Measurements from ENCODE around the gene SPEF2.

Gene SPEF2

DNA sequence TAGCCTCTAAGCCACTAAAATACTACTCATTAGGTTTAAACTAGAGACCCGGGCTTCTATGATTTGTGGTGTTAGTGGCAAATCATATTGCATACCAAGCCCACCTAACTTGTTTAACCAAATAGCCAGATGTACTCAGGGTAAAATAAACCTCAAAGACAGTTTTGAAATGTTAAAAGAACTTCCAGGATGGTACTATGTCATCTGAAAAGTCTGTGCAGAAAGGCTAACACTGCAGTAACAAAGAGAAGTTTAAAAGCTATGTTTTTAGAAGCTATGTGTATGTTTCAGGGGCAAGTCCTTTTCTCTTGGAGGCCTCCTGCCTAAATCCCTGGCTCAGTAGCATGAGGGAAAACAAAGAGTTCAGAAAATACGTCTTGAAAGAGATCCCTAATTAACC, 154.2 kb downstream of the SPEF2 start (continued):
- TF ChIP-seq, protein P1, sequence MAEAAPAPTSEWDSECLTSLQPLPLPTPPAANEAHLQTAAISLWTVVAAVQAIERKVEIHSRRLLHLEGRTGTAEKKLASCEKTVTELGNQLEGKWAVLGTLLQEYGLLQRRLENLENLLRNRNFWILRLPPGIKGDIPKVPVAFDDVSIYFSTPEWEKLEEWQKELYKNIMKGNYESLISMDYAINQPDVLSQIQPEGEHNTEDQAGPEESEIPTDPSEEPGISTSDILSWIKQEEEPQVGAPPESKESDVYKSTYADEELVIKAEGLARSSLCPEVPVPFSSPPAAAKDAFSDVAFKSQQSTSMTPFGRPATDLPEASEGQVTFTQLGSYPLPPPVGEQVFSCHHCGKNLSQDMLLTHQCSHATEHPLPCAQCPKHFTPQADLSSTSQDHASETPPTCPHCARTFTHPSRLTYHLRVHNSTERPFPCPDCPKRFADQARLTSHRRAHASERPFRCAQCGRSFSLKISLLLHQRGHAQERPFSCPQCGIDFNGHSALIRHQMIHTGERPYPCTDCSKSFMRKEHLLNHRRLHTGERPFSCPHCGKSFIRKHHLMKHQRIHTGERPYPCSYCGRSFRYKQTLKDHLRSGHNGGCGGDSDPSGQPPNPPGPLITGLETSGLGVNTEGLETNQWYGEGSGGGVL (tag by site-specific recombination; IDR thresholded peaks at IDR 0.05) = no peak

GRCh38 chr5:35773967-35774366, 156.3 kb downstream of the SPEF2 start:
- Histone ChIP-seq H3K9me3 (ENCODE audit: control insufficient read depth, insufficient read depth, low read depth, low read length) (no peaks in the 10 kb centered on the region), H3K4me3 (ENCODE audit: low read depth, low read length) (no peak overlapping the region), H3K36me3 (ENCODE audit: control insufficient read depth in 2 of 2, insufficient read depth in 1 of 2, low read length in 2 of 2) (no peaks in the 10 kb centered on the region), H3K27ac (ENCODE audit: extremely low read depth, low read depth, low read length) (no peak overlapping the region), H3K4me1 (ENCODE audit: control insufficient read depth, insufficient read depth, low read length) (no peaks in the 10 kb centered on the region)
- TF ChIP-seq ZNF777 (tag by site-specific recombination; IDR thresholded peaks at IDR 0.05; ENCODE audit: borderline replicate concordance) (no peak), ZNF138 (tag by site-specific recombination; IDR thresholded peaks at IDR 0.05; ENCODE audit: borderline replicate concordance) (no peak), ZNF747 (tag by site-specific recombination; IDR thresholded peaks at IDR 0.05) (no peak), KLF16 (tag by site-specific recombination; IDR thresholded peaks at IDR 0.05) (no peak), ZNF211 (tag by site-specific recombination; IDR thresholded peaks at IDR 0.05; ENCODE audit: low read depth) (no peak), PRDM2 (tag by site-specific recombination; IDR thresholded peaks at IDR 0.05; ENCODE audit: borderline replicate concordance) (no peak), ZNF24 (tag by site-specific recombination; IDR thresholded peaks at IDR 0.05) (no peak), ZBTB17 (tag by site-specific recombination; IDR thresholded peaks at IDR 0.05) (no peak), KLF10 (tag by site-specific recombination; IDR thresholded peaks at IDR 0.05) (no peak)
- TF ChIP-seq, protein P2, sequence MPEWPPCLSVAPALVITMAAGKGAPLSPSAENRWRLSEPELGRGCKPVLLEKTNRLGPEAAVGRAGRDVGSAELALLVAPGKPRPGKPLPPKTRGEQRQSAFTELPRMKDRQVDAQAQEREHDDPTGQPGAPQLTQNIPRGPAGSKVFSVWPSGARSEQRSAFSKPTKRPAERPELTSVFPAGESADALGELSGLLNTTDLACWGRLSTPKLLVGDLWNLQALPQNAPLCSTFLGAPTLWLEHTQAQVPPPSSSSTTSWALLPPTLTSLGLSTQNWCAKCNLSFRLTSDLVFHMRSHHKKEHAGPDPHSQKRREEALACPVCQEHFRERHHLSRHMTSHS (tag by site-specific recombination; IDR thresholded peaks at IDR 0.05) = no peak
- TF ChIP-seq, protein P3, sequence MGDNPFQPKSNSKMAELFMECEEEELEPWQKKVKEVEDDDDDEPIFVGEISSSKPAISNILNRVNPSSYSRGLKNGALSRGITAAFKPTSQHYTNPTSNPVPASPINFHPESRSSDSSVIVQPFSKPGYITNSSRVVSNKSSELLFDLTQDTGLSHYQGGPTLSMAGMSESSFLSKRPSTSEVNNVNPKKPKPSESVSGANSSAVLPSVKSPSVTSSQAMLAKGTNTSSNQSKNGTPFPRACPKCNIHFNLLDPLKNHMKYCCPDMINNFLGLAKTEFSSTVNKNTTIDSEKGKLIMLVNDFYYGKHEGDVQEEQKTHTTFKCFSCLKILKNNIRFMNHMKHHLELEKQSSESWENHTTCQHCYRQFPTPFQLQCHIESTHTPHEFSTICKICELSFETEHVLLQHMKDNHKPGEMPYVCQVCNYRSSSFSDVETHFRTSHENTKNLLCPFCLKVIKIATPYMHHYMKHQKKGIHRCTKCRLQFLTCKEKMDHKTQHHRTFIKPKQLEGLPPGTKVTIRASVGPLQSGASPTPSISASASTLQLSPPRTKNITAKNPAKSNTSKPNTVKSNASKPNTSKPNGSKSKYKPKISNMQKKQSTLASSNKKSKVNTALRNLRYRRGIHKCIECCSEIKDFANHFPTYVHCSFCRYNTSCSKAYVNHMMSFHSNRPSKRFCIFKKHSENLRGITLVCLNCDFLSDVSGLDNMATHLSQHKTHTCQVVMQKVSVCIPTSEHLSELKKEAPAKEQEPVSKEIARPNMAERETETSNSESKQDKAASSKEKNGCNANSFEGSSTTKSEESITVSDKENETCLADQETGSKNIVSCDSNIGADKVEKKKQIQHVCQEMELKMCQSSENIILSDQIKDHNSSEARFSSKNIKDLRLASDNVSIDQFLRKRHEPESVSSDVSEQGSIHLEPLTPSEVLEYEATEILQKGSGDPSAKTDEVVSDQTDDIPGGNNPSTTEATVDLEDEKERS (tag by site-specific recombination; IDR thresholded peaks at IDR 0.05) = no peak
- TF ChIP-seq, protein P4, sequence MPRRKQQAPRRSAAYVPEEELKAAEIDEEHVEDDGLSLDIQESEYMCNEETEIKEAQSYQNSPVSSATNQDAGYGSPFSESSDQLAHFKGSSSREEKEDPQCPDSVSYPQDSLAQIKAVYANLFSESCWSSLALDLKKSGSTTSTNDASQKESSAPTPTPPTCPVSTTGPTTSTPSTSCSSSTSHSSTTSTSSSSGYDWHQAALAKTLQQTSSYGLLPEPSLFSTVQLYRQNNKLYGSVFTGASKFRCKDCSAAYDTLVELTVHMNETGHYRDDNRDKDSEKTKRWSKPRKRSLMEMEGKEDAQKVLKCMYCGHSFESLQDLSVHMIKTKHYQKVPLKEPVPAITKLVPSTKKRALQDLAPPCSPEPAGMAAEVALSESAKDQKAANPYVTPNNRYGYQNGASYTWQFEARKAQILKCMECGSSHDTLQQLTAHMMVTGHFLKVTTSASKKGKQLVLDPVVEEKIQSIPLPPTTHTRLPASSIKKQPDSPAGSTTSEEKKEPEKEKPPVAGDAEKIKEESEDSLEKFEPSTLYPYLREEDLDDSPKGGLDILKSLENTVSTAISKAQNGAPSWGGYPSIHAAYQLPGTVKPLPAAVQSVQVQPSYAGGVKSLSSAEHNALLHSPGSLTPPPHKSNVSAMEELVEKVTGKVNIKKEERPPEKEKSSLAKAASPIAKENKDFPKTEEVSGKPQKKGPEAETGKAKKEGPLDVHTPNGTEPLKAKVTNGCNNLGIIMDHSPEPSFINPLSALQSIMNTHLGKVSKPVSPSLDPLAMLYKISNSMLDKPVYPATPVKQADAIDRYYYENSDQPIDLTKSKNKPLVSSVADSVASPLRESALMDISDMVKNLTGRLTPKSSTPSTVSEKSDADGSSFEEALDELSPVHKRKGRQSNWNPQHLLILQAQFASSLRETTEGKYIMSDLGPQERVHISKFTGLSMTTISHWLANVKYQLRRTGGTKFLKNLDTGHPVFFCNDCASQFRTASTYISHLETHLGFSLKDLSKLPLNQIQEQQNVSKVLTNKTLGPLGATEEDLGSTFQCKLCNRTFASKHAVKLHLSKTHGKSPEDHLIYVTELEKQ (tag by site-specific recombination; IDR thresholded peaks at IDR 0.05; ENCODE audit: borderline replicate concordance) = no peak
- TF ChIP-seq, protein P5, sequence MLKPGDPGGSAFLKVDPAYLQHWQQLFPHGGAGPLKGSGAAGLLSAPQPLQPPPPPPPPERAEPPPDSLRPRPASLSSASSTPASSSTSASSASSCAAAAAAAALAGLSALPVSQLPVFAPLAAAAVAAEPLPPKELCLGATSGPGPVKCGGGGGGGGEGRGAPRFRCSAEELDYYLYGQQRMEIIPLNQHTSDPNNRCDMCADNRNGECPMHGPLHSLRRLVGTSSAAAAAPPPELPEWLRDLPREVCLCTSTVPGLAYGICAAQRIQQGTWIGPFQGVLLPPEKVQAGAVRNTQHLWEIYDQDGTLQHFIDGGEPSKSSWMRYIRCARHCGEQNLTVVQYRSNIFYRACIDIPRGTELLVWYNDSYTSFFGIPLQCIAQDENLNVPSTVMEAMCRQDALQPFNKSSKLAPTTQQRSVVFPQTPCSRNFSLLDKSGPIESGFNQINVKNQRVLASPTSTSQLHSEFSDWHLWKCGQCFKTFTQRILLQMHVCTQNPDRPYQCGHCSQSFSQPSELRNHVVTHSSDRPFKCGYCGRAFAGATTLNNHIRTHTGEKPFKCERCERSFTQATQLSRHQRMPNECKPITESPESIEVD (tag by site-specific recombination; IDR thresholded peaks at IDR 0.05) = no peak
- CTCF ChIA-PET = interaction anchor here (0.7 kb wide), 2 partner anchors 78 to 627 kb away, joined by 3 read pairs; no protein-coding TSS in a partner anchor
- POLR2A ChIA-PET = no interaction called here

All from HEK293 (cell line).